GM21515 (cell line): ENCODE results near the gene STN1.

Experiments
- ATAC-seq: cut with Tn5 transposase; IDR thresholded peaks from one replicate; pipeline ENCODE4 v1.9.1; 2021; ENCODE audit not compliant: unreplicated experiment

STN1 gene

DNA sequence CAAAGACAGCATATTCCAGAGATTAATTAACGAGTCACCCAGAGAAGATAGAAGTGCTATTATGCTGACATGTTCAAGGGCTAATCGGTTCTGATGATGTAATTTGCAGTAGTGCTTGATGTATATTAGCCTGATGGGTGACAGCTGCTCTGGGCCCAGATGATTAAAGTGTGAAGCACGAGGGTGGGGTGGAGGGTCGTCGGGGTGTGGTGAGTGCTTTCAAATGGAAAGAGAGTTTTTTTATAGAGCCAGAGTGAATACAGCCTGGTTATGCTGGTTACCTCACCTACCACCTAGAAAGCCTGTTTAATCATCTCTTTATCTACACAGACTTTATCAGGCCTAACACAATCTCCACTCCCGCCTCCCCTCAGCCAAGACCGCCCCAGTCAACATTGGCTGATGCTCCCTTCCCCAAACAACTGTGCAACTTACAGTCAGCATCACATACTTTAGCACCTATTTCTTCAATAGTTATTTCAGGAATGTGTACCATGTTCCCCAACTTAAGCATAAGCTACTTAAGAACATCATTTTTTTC is 11.5 kb upstream of the STN1 start:
- ATAC-seq, result no peak

DNA sequence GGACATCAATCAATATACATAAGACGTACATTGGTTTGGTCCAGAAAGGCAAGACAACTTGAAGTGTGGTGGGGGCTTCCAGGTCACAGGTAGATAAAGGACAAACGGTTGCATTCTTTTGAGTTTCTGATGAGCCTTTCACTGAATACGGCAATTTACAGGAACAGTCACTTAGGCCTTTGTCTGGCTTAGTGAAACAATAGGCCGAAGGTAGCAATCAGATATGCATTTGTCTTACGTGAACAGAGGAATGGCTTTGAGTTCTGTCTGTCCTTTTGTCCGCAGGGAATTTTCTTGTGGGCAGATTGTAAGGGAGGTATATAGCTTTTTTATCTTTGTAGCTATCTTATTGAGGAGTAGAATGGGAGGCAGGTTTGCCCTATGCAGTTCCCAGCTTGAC is 10.8 kb upstream of the STN1 start:
- ATAC-seq, result no peak

GRCh38 chr10:103926722-103927319 is 8.8 kb upstream of the STN1 start:
- ATAC-seq, result no peak

DNA sequence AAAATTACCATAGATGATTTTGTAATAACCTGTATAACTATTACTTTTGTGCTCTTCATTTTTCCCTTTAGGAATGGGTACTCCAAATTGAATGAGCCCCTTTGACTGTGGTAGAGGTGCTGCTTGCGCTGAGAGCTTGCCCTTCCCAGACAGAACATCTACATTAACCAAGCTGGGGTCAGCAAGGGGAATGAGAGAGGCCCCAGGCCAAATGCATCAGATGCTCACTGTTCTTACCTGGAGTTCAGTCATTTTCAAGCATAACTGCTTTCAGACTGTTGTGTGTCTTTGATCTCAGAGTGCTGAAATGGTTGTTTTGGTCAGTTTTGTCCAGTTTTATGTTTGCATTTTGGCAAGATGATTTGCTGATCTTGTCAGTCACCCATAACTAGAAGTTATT is 7.6 kb upstream of the STN1 start:
- no peak for ATAC-seq

GRCh38 chr10:103923502-103923901 is 5.5 kb upstream of the STN1 start:
- no peak for ATAC-seq

- ATAC-seq, result no peak
Measured at GRCh38 chr10:103922659-103923058, 4.7 kb upstream of the STN1 start.

DNA sequence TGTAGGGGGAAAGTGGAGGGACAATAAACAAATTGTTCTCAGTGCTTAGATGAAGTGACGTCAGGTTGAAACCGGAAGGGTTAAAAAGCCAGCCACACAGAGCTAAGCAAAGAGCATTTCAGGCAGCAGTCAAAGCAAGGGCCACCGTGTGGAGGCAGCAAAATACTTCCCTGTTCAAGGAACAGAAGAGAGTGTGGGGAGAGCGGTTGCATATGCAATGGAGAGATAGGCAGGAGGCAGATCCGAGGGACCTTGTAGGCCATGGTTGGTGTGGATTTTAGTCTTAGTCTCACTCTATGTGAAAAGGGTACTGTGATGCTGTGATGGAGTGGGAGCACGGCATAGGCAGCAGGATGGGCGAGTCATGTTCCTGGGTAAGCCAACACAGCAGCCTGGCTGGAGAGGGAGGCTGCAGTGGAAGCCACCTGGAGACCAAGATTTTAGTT is 3.8 kb upstream of the STN1 start:
- no peak for ATAC-seq

GRCh38 chr10:103921248-103921647 is 3.3 kb upstream of the STN1 start:
- no peak for ATAC-seq

DNA sequence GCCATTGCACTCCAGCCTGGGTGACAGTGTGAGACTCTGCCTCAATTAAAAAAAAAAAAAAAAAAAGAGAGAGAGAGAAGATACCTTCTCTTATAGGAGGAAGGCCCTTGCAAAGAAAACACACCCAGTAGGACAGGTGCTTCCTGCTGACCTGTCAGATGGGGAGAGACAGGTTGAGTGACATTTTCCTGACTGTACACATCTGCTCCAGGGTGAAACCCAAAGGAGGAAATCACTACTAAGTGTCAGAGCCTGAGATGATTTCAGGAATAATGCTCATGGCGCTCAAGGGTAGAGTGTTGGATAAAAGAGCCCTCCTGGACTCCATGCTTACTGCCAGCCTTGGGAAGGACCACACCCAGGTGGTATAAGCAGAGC is 1.7 kb upstream of the STN1 start:
- no peak for ATAC-seq

DNA sequence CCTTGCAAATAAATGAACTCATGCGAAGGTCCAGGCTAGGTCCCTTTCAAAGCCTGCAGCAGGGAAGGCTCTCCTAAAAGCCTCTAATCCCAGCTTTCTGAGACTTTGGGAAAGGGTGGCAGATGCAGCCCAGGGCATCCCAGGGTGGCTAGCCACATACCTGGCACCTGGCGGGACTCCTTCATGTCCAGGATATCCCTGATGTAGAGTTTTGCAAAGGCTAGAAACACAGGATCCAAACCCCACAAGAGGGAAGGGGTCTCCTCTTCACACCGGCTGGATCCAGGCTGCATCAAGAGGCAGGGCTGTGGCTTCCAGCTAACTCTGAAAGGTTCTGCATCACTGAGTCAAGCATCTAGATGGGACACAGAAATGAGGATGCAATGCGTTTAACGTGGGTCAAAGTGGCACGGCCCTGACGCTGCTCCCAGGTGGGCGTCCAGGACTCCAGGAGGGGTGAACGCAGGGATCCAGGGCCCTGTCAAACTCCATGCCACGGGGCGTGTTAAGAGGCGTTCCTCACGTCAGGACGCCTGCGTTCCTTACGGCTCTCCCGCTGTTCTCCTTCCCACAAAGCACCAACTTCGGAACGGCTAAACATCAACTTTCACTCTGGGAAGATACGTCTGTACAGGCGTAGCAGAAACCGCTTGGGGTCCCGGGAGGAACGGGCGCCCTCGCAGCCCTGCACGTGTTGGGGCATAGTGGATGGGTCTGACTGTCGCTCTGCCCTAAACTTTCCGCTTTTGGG is 507 bp downstream of the STN1 start:
- peak; percentile 11 for ATAC-seq

GRCh38 chr10:103916876-103917275 is 1.1 kb downstream of the STN1 start:
- no peak for ATAC-seq

- no peak for ATAC-seq
Measured at GRCh38 chr10:103916254-103916653, 1.7 kb downstream of the STN1 start.

GRCh38 chr10:103915796-103916195 is 2.2 kb downstream of the STN1 start:
- no peak for ATAC-seq

GRCh38 chr10:103912759-103913158 is 5.2 kb downstream of the STN1 start:
- no peak for ATAC-seq

GRCh38 chr10:103911021-103911459 is 6.9 kb downstream of the STN1 start:
- no peak for ATAC-seq

DNA sequence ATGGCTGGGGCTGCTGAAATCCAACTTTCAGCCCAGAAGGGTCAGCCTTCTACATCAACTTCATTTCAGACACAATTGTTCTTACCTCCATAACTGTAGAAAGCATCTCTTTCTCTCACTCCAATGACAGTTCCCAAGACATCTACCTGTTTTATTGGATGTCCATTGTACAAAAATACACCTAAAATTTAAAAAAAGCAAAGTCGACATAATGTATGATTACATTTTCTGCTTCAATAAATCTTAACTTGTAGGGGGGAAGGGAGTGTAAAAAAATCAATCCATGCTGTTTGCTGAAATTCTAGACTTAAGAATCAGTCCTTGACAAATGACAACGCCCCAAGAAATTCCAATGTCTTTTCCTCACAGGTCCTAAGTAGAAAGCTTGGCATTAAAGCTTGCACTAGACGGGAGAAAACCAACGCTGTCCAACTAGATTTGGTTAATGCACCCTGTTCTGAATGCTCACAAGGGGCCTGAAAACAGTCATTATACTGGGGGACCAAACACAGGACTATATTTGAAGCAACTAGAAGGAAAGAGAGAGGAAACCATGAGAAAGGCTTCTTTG is 7.5 kb downstream of the STN1 start:
- ATAC-seq, result no peak

- no peak for ATAC-seq
Measured at GRCh38 chr10:103905441-103905840, 12.5 kb downstream of the STN1 start.

DNA sequence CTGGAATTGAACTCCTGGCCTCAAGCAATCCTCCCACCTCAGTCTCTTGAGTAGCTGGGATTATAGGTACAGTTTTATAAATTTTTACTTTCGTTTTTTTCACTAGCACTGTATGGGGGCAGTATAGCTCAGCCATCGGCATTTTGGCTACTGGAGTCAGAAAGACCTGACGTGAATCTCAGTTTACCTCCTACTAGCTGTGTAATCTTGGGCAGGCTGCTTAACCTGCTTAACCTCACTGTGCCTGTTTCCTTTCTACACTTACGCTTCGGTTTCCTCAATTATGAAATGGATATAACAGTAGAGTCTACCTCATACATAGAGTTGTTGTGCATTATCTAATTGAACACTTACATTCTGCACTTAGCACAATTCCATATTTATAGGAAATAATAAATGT is 16.7 kb downstream of the STN1 start:
- no peak for ATAC-seq

DNA sequence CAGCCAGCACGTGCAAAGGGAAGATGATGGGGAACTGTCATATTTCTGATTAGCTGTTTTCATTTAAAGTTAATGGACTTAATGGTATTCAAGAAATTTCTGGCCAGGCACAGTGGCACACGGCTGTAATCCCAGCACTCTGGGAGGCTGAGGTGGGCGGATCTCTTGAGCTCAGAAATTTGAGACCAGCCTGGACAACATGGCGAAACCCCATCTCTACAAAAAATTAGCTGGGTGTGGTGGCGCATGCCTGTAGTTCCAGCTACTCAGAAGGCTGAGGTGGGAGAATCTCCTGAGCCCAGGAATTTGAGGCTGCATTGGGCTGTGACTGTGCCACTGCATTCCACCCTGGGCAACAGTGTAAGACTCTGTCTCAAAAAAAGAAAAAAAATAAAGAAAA is 18.7 kb downstream of the STN1 start:
- no peak for ATAC-seq

- ATAC-seq, result no peak
Measured at GRCh38 chr10:103897241-103897774, 20.7 kb downstream of the STN1 start.

GRCh38 chr10:103896225-103896624 is 21.8 kb downstream of the STN1 start:
- no peak for ATAC-seq
